Activated CD8-positive, alpha-beta T cell treated with anti-CD3 and anti-CD28 coated beads for 36 hours (primary cell): ENCODE results near the gene CACNA2D2. TPM values are rescaled to one million over a fixed set of nuclear protein-coding genes. Genes with fewer than 3 reads are reported as not detected.

ENCODE experiments used
- ATAC-seq: fragments of 200-7000 bp; cut with Tn5 transposase; one replicate; pipeline ENCODE4 v1.10.0; 2021; ENCODE audit warnings: mild to moderate bottlenecking, moderate library complexity
- CTCF ChIA-PET: fragments of 350-600 bp; sonication (Branson Sonifier 250); formaldehyde crosslinking; loops from one replicate; lab custom pipeline; 2021; ENCODE audit warnings: antibody characterized with exemption; lab: Charles Lee
- POLR2A ChIA-PET: fragments of 350-600 bp; sonication (Branson Sonifier 250); formaldehyde crosslinking; loops from one replicate; lab custom pipeline; 2021; ENCODE audit warnings: antibody characterized with exemption; lab: Charles Lee
- DNase-seq: peaks from one replicate; pipeline ENCODE4 v3.0.0-alpha.2; 2020
- H3K27ac Mint-ChIP-seq: one replicate; pipeline ENCODE4 v1.8.0; 2021; ENCODE audit warnings: mild to moderate bottlenecking, mixed read lengths
- H3K27me3 Mint-ChIP-seq: one replicate; pipeline ENCODE4 v1.8.0; 2021; ENCODE audit warnings: mixed read lengths
- H3K36me3 Mint-ChIP-seq: one replicate; pipeline ENCODE4 v1.8.0; 2021; ENCODE audit warnings: low read depth, mixed read lengths
- H3K4me1 Mint-ChIP-seq: one replicate; pipeline ENCODE4 v1.8.0; 2021; ENCODE audit warnings: low read depth, mixed read lengths
- H3K4me3 Mint-ChIP-seq: one replicate; pipeline ENCODE4 v1.8.0; 2021; ENCODE audit warnings: mild to moderate bottlenecking, moderate library complexity, mixed read lengths
- H3K9me3 Mint-ChIP-seq: one replicate; pipeline ENCODE4 v1.8.0; 2021; ENCODE audit warnings: mixed read lengths
- CTCF ChIP-seq: fragments of 200-600 bp; IDR thresholded peaks from one replicate; pipeline ENCODE4 v1.8.0; 2022; ENCODE audit warnings: antibody characterized with exemption, mild to moderate bottlenecking
- intact Hi-C: fragments of 100-400 bp; cut with micrococcal nuclease; formaldehyde crosslinking; loops from one replicate; pipeline ENCODE4 v1.10.0; 2022
- total RNA-seq, 2 experiments: library from RNA; stranded (reverse); gene quantifications; one replicate each; pipeline ENCODE4 v1.2.3, GENCODE V29; 2021

The CACNA2D2 gene
- total RNA-seq, 2 experiments from 2014 or later: 1.6 to 2.1 TPM

- peak; percentile 64 for TF ChIP-seq CTCF
- Mint-ChIP-seq H3K4me3 (peak overlapping the region; percentile 78), H3K9me3 (no peaks in the 10 kb centered on the region), H3K4me1 (peaks cover 37% of the 10 kb centered on the region), H3K27ac (peak overlapping the region; percentile 94), H3K36me3 (peaks cover 1% of the 10 kb centered on the region), H3K27me3 (no peaks in the 10 kb centered on the region)
- DNase-seq (peak; percentile 89), ATAC-seq (peak; percentile 73)
- CTCF ChIA-PET: interaction anchor here (0.7 to 3.4 kb wide), 7 partner anchors 16 to 75 kb away, joined by 3 to 10 read pairs (median 4); partner anchors contain the start of genes CYB561D2 and NPRL2
- POLR2A ChIA-PET: interaction anchor here (1.1 to 13.4 kb wide), 4 partner anchors 14 to 95 kb away, joined by 3 to 126 read pairs (median 4); partner anchors contain the start of gene RASSF1
- intact Hi-C loops: no loop called here
Observed at GRCh38 chr3:50321336-50322114, 181.9 kb downstream of the CACNA2D2 start.

DNA sequence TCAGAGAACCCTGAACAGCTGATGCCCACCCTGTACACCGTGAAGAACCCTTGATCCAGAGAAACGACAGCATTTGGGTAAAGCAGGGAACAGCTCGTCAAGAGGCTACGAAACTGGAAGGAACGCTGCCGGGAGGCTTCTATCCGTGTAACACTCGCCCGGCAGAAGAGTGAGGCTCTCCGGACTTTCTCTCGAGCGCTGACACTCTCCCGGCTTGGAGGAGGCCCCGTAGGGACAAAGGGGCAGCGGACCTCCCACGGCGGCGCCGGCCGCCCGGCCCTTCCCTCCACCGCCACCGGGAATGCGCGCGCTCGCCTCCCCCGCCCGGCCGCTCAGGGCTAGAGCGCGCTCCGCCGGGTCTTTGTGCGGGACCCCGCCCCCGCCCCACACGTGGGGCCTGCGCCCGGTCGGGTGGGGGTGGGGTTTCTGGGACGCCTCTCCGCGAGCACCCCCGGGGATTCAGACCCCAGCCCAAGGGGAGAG lies 182.5 kb downstream of the CACNA2D2 start:
- peak overlapping the region; percentile 88 for H3K4me3 Mint-ChIP-seq
- peak; percentile 61 for DNase-seq
- H3K4me1 Mint-ChIP-seq: peaks cover 39% of the 10 kb centered on the region
- CTCF ChIA-PET: interaction anchor here (0.7 to 3.4 kb wide), 8 partner anchors 15 to 74 kb away, joined by 3 to 10 read pairs (median 4); partner anchors contain the start of genes CYB561D2 and NPRL2
- no peak for TF ChIP-seq CTCF
- intact Hi-C loops: no loop called here
- POLR2A ChIA-PET: interaction anchor here (1.1 to 13.4 kb wide), 6 partner anchors 15 to 74 kb away, joined by 3 to 126 read pairs (median 4); partner anchors contain the start of genes RASSF1 and ZMYND10
- no peaks in the 10 kb centered on the region for H3K9me3 Mint-ChIP-seq
- peaks cover 1% of the 10 kb centered on the region for H3K36me3 Mint-ChIP-seq
- no peaks in the 10 kb centered on the region for H3K27me3 Mint-ChIP-seq
- H3K27ac Mint-ChIP-seq: peak overlapping the region; percentile 80
- peak; percentile 46 for ATAC-seq

DNA sequence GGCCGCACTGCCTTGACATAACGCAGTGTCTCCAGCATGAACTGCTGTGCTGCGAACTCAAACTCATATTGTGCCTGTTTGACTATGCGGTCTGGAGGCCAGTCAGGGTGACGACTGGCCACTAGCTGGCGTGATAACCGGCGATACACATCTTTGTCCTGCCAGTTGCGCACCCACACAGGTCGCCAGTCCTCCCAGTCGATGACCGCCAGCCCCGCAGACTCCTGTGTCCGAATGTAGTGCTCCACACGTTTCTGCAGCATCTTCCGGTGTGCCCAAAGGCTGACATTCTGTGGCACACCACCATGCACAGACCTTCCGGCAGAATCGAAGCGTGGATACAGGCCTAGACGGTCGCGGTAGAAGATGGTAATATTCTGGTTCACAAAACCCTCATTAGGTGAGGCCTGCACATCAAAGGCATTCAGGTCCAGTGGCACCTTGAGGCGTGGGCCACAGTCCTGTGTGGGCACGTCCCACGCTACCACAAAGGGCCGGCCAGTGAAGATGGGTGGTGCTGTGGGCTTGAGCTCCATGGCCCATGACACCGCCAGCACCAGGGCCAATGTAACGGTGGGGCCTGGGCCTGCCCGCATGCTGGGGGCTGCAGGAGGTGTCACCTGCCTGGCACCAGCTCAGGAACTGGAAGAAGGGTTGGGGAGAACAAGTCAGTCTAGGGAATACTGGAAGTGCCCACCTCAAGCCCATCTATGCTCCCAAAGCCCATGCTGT lies 183.4 kb downstream of the CACNA2D2 start:
- intact Hi-C loops: no loop called here
- TF ChIP-seq CTCF: no peak
- no peak for DNase-seq
- Mint-ChIP-seq H3K27me3 (no peaks in the 10 kb centered on the region), H3K36me3 (peaks cover 1% of the 10 kb centered on the region), H3K4me1 (peaks cover 42% of the 10 kb centered on the region), H3K4me3 (peak overlapping the region; percentile 88), H3K9me3 (no peaks in the 10 kb centered on the region), H3K27ac (no peak overlapping the region)
- no peak for ATAC-seq
- ChIA-PET CTCF (interaction anchor here (0.8 to 3.4 kb wide), 7 partner anchors 8 to 74 kb away, joined by 3 to 10 read pairs (median 6); partner anchors contain the start of genes CYB561D2, HYAL3, NAA80 and NPRL2), POLR2A (interaction anchor here (1.0 to 13.4 kb wide), 8 partner anchors 9 to 286 kb away, joined by 3 to 126 read pairs (median 4); partner anchors contain the start of genes RASSF1 and ZMYND10)

DNA sequence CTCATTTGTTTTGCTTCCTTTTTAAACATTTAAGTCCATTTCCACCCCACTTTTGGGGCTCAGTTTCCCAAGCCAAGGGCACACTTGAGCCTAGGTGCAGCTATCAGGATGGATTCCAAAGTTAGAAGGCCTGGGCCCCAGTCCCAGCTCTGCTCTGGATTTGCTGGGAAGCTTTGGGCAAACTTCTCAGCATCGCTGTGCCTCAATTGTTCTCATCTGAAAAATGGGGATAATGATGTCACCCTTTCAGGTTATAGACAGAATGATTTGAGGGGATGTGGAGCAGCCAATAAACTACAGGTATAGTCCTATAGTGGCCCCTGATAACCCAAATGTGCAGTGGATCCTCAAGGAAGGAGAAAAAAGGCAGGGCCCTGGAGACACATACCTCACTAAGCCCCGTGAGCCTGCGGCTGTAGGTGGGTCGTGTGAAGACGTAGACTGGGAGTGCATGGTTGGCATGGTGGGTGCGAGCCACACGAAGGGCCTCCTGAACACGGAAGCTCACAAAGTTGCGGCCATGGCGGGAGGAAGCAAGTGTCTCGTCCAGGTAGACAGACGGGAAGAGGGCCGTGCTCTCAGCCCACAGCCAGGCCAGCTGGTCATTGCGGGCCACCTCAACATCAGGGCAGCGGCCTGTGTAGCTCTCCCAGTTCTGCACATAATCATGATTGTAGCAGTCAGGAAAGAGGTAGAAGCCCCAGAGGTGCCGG lies 184.1 kb downstream of the CACNA2D2 start:
- ChIA-PET CTCF (interaction anchor here (1.2 to 3.4 kb wide), 5 partner anchors 9 to 125 kb away, joined by 5 to 10 read pairs (median 8); partner anchors contain the start of genes HYAL3, NAA80 and TUSC2), POLR2A (interaction anchor here (0.6 to 13.4 kb wide), 11 partner anchors 8 to 454 kb away, joined by 3 to 126 read pairs (median 3); partner anchors contain the start of genes IFRD2, RASSF1, TUSC2 and ZMYND10)

More for the DNA sequence above, 184.1 kb downstream of the CACNA2D2 start:
- no peak for TF ChIP-seq CTCF
- peak overlapping the region; percentile 26 for H3K4me3 Mint-ChIP-seq
- H3K9me3 Mint-ChIP-seq: no peaks in the 10 kb centered on the region
- intact Hi-C loops: no loop called here
- peaks cover 37% of the 10 kb centered on the region for H3K4me1 Mint-ChIP-seq
- H3K27me3 Mint-ChIP-seq: no peaks in the 10 kb centered on the region
- ATAC-seq (no peak), DNase-seq (no peak)
- no peak overlapping the region for H3K27ac Mint-ChIP-seq
- H3K36me3 Mint-ChIP-seq: peaks cover 1% of the 10 kb centered on the region
